ENCODE data around the gene ZNF782. TPM values are rescaled to one million over a fixed set of nuclear protein-coding genes. Genes with fewer than 3 reads are reported as not detected.
"Not testable (repeated sequence)": the region's sequence is repeated elsewhere in the genome, so short reads cannot be mapped to it uniquely, and the experiment has no call there.

ZNF782 gene
- total RNA-seq (6.8 TPM), polyA plus RNA-seq (1 to 10 TPM; 1.6 to 2.8 (median 2.2) TPM)

DNA sequence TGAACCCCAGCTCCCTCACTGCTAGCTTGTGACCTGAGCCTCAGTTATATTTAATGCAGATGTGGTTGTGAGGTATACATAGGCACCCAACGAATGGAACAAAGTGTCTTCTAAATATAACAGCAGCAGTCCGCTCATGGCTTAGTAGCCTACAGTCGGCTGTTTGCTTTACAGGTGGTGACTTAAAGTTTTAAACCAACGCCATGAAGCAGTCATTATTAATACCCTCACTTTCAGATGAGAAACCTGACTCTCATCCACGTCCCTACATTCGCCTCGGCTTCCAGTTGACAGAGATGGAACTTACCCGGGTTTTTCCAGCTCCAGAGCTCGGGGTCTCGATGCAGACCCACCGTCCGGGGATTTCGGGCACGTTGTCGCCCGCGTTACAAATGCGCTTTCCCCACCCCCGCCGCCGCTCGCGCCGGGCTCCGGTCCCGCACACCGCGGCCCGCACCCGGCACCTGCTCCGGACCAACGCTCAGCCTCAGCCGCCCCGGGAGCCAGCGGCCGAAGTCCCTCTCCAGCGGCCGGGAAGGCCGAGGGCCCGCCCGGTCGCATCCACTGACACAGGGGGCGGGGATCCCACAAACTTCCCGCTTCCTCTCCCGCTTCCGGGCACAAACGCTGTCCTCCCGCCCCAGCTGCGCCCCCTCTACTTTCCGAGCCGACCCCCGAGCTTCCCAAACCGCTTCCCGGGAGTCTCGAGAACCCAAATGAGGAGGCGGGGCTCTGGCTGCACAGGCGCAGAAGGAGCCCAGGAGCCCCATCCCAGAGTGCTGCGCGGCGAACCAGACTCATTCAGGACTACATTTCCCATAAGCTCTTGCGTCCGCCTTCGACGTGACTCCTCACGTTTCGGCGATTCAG is at the start of gene ZNF782:
TSS of gene ZNF782 (minus strand) at position 734 of the 870 bp plus-strand sequence. CDS start 2,553 bp downstream, outside the sequence.
- Histone ChIP-seq H3K36me3 (ENCODE audit: control insufficient read depth, insufficient read depth, low read length) (peaks cover 5% of the 10 kb centered on the region), H3K4me1 (ENCODE audit: control insufficient read depth, insufficient read depth, low read length, poor library complexity, severe bottlenecking) (peaks cover 32% of the 10 kb centered on the region), H3K9me3 (ENCODE audit: control insufficient read depth in 2 of 2, low read length in 2 of 2) (peaks cover 1 to 4% of the 10 kb centered on the region in 2 experiments), H3K27me3 (ENCODE audit: control insufficient read depth, insufficient read depth, low read length) (no peaks in the 10 kb centered on the region), H3K4me3 (ENCODE audit: low read depth, low read length) (peak within 1 kb of the TSS; percentile 89), H3K27ac (ENCODE audit: insufficient read depth, low read length, poor library complexity, severe bottlenecking) (peak within 1 kb of the TSS; percentile 71)
- peak within 1 kb of the TSS; percentile 84 to 100 (median 100) for H3K4me3 Mint-ChIP-seq
- H3K4me1 Mint-ChIP-seq: peaks cover 15 to 46% (median 32%) of the 10 kb centered on the region in 4 donors
- peak; percentile 89 to 90 for ATAC-seq (ENCODE audit: low read depth in 2 of 2)
- H3K27me3 Mint-ChIP-seq: no peaks in the 10 kb centered on the region
- peak; percentile 81 to 91 (median 81) for DNase-seq
- H3K9me3 Mint-ChIP-seq: peaks cover 0 to 3% (median 0%) of the 10 kb centered on the region in 7 donors
- H3K27ac Mint-ChIP-seq: peak within 1 kb of the TSS; percentile 93 to 100 (median 99)
- peaks cover 7% of the 10 kb centered on the region for H3K36me3 Mint-ChIP-seq

- H3K4me1 Mint-ChIP-seq; H3K4me3 ChIP-seq (ENCODE audit: low read depth, low read length); H3K27me3 ChIP-seq (ENCODE audit: control insufficient read depth, insufficient read depth, low read length); H3K27ac Mint-ChIP-seq; H3K36me3 ChIP-seq (ENCODE audit: control insufficient read depth, insufficient read depth, low read length); H3K27me3 Mint-ChIP-seq; H3K4me1 ChIP-seq (ENCODE audit: control insufficient read depth, insufficient read depth, low read length, poor library complexity, severe bottlenecking); H3K27ac ChIP-seq (ENCODE audit: insufficient read depth, low read length, poor library complexity, severe bottlenecking); DNase-seq; H3K9me3 Mint-ChIP-seq; H3K9me3 ChIP-seq (ENCODE audit: control insufficient read depth in 2 of 2, low read length in 2 of 2); H3K4me3 Mint-ChIP-seq; ATAC-seq (ENCODE audit: low read depth in 2 of 2): not testable (repeated sequence)
- peaks cover 24% of the 10 kb centered on the region for H3K36me3 Mint-ChIP-seq
These were observed 45.7 kb upstream of the ZNF782 start for GRCh38 chr9:96900010-96900409.

DNA sequence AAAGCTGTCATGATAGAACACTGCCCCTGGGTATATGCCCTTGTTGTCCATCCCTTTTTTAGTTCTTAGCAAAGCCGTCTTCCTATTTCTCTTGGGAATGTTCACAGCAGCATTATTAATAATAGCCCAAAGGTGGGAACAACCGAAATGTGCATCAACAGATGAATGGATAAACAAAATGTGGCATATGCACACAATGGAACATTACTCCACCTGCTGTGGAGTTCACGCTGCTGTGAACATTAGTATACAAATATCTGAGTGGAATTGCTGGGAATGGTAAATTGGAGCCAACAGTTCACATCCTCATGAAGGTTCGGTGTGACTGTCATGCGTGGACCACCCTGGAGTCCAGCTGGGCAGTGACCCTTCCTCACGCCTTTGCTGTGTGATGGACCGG is 37.8 kb upstream of the ZNF782 start:
- Mint-ChIP-seq H3K27ac (no peak overlapping the region), H3K27me3 (no peaks in the 10 kb centered on the region), H3K4me1 (no peaks in the 10 kb centered on the region), H3K36me3 (peaks cover 46% of the 10 kb centered on the region), H3K4me3 (no peak overlapping the region), H3K9me3 (peaks cover 0 to 7% (median 3%) of the 10 kb centered on the region in 7 donors)
- DNase-seq: no peak
- no peak overlapping the region for H3K27ac ChIP-seq (ENCODE audit: insufficient read depth, low read length, poor library complexity, severe bottlenecking)
- no peaks in the 10 kb centered on the region for H3K9me3 ChIP-seq (ENCODE audit: control insufficient read depth in 2 of 2, low read length in 2 of 2)
- H3K27me3 ChIP-seq (ENCODE audit: control insufficient read depth, insufficient read depth, low read length): no peaks in the 10 kb centered on the region
- no peaks in the 10 kb centered on the region for H3K4me1 ChIP-seq (ENCODE audit: control insufficient read depth, insufficient read depth, low read length, poor library complexity, severe bottlenecking)
- no peak overlapping the region for H3K4me3 ChIP-seq (ENCODE audit: low read depth, low read length)
- peaks cover 24% of the 10 kb centered on the region for H3K36me3 ChIP-seq (ENCODE audit: control insufficient read depth, insufficient read depth, low read length)
- ATAC-seq (ENCODE audit: low read depth in 2 of 2): no peak

GRCh38 chr9:96888591-96888990 is 34.3 kb upstream of the ZNF782 start:
- H3K9me3 ChIP-seq (ENCODE audit: control insufficient read depth in 2 of 2, low read length in 2 of 2): no peaks in the 10 kb centered on the region
- H3K4me1 Mint-ChIP-seq: no peaks in the 10 kb centered on the region
- no peaks in the 10 kb centered on the region for H3K4me1 ChIP-seq (ENCODE audit: control insufficient read depth, insufficient read depth, low read length, poor library complexity, severe bottlenecking)
- H3K27ac ChIP-seq (ENCODE audit: insufficient read depth, low read length, poor library complexity, severe bottlenecking): no peak overlapping the region
- H3K4me3 Mint-ChIP-seq: no peak overlapping the region
- peaks cover 11% of the 10 kb centered on the region for H3K36me3 ChIP-seq (ENCODE audit: control insufficient read depth, insufficient read depth, low read length)
- no peak overlapping the region for H3K4me3 ChIP-seq (ENCODE audit: low read depth, low read length)
- no peaks in the 10 kb centered on the region for H3K27me3 ChIP-seq (ENCODE audit: control insufficient read depth, insufficient read depth, low read length)
- no peaks in the 10 kb centered on the region for H3K27me3 Mint-ChIP-seq
- ATAC-seq (ENCODE audit: low read depth in 2 of 2) (no peak), DNase-seq (no peak)
- H3K36me3 Mint-ChIP-seq: peaks cover 30% of the 10 kb centered on the region
- H3K9me3 Mint-ChIP-seq: peaks cover 0 to 7% (median 0%) of the 10 kb centered on the region in 7 donors
- H3K27ac Mint-ChIP-seq: no peak overlapping the region

GRCh38 chr9:96885424-96885823 is 31.1 kb upstream of the ZNF782 start:
- Mint-ChIP-seq H3K4me1 (no peaks in the 10 kb centered on the region), H3K27me3 (no peaks in the 10 kb centered on the region), H3K4me3 (no peak overlapping the region), H3K27ac (no peak overlapping the region), H3K9me3 (peaks cover 0 to 4% (median 2%) of the 10 kb centered on the region in 7 donors), H3K36me3 (peaks cover 20% of the 10 kb centered on the region)
- H3K36me3 ChIP-seq (ENCODE audit: control insufficient read depth, insufficient read depth, low read length): no peaks in the 10 kb centered on the region
- no peak overlapping the region for H3K4me3 ChIP-seq (ENCODE audit: low read depth, low read length)
- DNase-seq (no peak), ATAC-seq (ENCODE audit: low read depth in 2 of 2) (no peak)
- no peaks in the 10 kb centered on the region for H3K9me3 ChIP-seq (ENCODE audit: control insufficient read depth in 2 of 2, low read length in 2 of 2)
- no peak overlapping the region for H3K27ac ChIP-seq (ENCODE audit: insufficient read depth, low read length, poor library complexity, severe bottlenecking)
- no peaks in the 10 kb centered on the region for H3K4me1 ChIP-seq (ENCODE audit: control insufficient read depth, insufficient read depth, low read length, poor library complexity, severe bottlenecking)
- H3K27me3 ChIP-seq (ENCODE audit: control insufficient read depth, insufficient read depth, low read length): no peaks in the 10 kb centered on the region

DNA sequence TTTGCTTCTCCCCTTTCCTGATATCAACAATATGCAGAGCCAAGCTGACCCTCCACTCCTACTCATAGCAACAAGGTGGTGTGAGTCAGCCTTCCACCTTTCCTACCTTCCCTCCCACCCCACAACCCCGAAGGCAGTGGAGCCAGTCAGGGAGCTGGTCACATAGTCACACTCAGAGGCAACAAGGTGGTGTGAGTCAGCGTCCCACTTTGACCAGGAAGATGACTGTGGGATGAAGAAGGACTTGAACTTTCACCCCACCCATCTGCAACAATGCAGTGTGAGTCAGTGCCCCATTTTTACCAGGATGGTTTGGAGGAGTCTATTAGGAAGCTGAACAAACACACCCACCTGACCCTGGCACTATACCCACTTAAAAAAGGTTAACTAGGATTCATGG is 30.1 kb upstream of the ZNF782 start:
- ATAC-seq (ENCODE audit: low read depth in 2 of 2): no peak
- Mint-ChIP-seq H3K9me3 (peaks cover 0 to 4% (median 2%) of the 10 kb centered on the region in 7 donors), H3K4me1 (no peaks in the 10 kb centered on the region), H3K36me3 (peaks cover 20% of the 10 kb centered on the region), H3K4me3 (no peak overlapping the region), H3K27ac (no peak overlapping the region), H3K27me3 (peaks cover 5% of the 10 kb centered on the region)
- no peaks in the 10 kb centered on the region for H3K9me3 ChIP-seq (ENCODE audit: control insufficient read depth in 2 of 2, low read length in 2 of 2)
- DNase-seq: no peak
- no peak overlapping the region for H3K27ac ChIP-seq (ENCODE audit: insufficient read depth, low read length, poor library complexity, severe bottlenecking)
- no peaks in the 10 kb centered on the region for H3K4me1 ChIP-seq (ENCODE audit: control insufficient read depth, insufficient read depth, low read length, poor library complexity, severe bottlenecking)
- no peak overlapping the region for H3K4me3 ChIP-seq (ENCODE audit: low read depth, low read length)
- no peaks in the 10 kb centered on the region for H3K27me3 ChIP-seq (ENCODE audit: control insufficient read depth, insufficient read depth, low read length)
- H3K36me3 ChIP-seq (ENCODE audit: control insufficient read depth, insufficient read depth, low read length): no peaks in the 10 kb centered on the region

GRCh38 chr9:96883922-96884321 is 29.6 kb upstream of the ZNF782 start:
- DNase-seq: no peak
- Histone ChIP-seq H3K4me1 (ENCODE audit: control insufficient read depth, insufficient read depth, low read length, poor library complexity, severe bottlenecking) (no peaks in the 10 kb centered on the region), H3K27me3 (ENCODE audit: control insufficient read depth, insufficient read depth, low read length) (peaks cover under 1% of the 10 kb centered on the region), H3K4me3 (ENCODE audit: low read depth, low read length) (no peak overlapping the region), H3K27ac (ENCODE audit: insufficient read depth, low read length, poor library complexity, severe bottlenecking) (no peak overlapping the region), H3K9me3 (ENCODE audit: control insufficient read depth in 2 of 2, low read length in 2 of 2) (no peaks in the 10 kb centered on the region), H3K36me3 (ENCODE audit: control insufficient read depth, insufficient read depth, low read length) (no peaks in the 10 kb centered on the region)
- ATAC-seq (ENCODE audit: low read depth in 2 of 2): no peak
- Mint-ChIP-seq H3K36me3 (peaks cover 20% of the 10 kb centered on the region), H3K4me3 (no peak overlapping the region), H3K27me3 (peaks cover 11% of the 10 kb centered on the region), H3K4me1 (no peaks in the 10 kb centered on the region), H3K27ac (no peak overlapping the region), H3K9me3 (peaks cover 0 to 4% (median 2%) of the 10 kb centered on the region in 7 donors)

Measured in CD4-positive, CD25-positive, alpha-beta regulatory T cell (primary cell).